Parathyroid adenoma (tissue), 2 donors: ENCODE data around the gene CYB5D1.

Experiments used
- H2AFZ ChIP-seq: fragments of 300-600 bp; sonication (generic); one replicate; pipeline ENCODE4 v1.7.0; 2017; ENCODE audit warnings: antibody characterized with exemption, mild to moderate bottlenecking
- H3K27ac ChIP-seq: fragments of 300-600 bp; sonication (generic); one replicate; pipeline ENCODE4 v1.7.0; 2017
- H3K27me3 ChIP-seq: fragments of 300-600 bp; sonication (generic); one replicate; pipeline ENCODE4 v1.7.0; 2017; ENCODE audit warnings: low read length; ENCODE audit not compliant: control insufficient read depth, insufficient read depth
- H3K36me3 ChIP-seq: fragments of 300-600 bp; sonication (generic); one replicate; pipeline ENCODE4 v1.7.0; 2017; ENCODE audit warnings: low read length; ENCODE audit not compliant: control insufficient read depth, insufficient read depth
- H3K4me1 ChIP-seq: fragments of 300-600 bp; sonication (generic); one replicate; pipeline ENCODE4 v1.7.0; 2017; ENCODE audit warnings: control low read depth
- H3K4me2 ChIP-seq: fragments of 300-600 bp; sonication (generic); one replicate; pipeline ENCODE4 v1.7.0; 2017; ENCODE audit warnings: low read length
- H3K4me3 ChIP-seq: fragments of 300-600 bp; sonication (generic); one replicate; pipeline ENCODE4 v1.7.0; 2017; ENCODE audit warnings: low read depth, low read length
- H3K79me2 ChIP-seq: fragments of 300-600 bp; sonication (generic); one replicate; pipeline ENCODE4 v1.7.0; 2017; ENCODE audit warnings: control low read depth
- H3K9ac ChIP-seq: fragments of 300-600 bp; sonication (generic); one replicate; pipeline ENCODE4 v1.7.0; 2017; ENCODE audit warnings: mild to moderate bottlenecking
- H3K9me3 ChIP-seq: fragments of 300-600 bp; sonication (generic); one replicate; pipeline ENCODE4 v1.7.0; 2017; ENCODE audit warnings: low read length; ENCODE audit not compliant: control insufficient read depth
- TF ChIP-seq, protein P1 (sequence below): fragments of 300-600 bp; sonication (generic); IDR thresholded peaks from one replicate; pipeline ENCODE4 v1.7.0; 2017; ENCODE audit warnings: antibody characterized with exemption, mild to moderate bottlenecking
- donor health status: primary hyperparathyroidism.

The CYB5D1 gene

DNA sequence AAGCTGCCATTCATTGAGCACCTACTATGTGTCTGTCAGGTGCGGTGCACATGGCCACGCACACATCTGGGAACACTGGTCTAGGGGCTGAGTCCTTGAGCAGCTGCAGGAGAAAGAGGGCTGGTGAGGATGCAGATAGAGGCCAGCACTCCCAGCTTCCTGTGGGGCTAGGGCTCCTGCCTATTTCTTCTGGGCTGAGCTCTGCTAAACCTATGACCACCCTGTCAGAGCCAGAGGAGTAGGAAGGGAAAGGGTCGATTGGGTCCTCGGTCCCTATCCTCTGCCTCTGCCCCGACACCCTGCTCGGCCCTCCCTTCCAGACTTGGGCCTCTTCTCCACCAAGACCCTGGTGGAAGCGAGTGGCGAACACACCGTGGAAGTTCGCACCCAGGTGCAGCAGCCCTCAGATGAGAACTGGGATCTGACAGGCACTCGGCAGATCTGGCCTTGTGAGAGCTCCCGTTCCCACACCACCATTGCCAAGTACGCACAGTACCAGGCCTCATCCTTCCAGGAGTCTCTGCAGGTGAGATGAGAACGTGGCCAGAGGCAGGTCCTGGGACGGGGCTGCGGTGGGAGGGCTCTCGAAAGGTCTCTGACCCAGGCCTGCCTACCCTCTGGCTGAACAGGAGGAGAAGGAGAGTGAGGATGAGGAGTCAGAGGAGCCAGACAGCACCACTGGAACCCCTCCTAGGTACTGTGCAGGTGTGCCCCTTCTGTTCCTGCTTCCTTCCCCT, 6.9 kb upstream of the CYB5D1 start:
- Histone ChIP-seq H3K9ac (no peak overlapping the region), H3K4me2 (peak overlapping the region; percentile 66), H2AFZ (no peak overlapping the region), H3K27ac (no peak overlapping the region), H3K36me3 (no peaks in the 10 kb centered on the region), H3K4me3 (peak overlapping the region; percentile 29), H3K27me3 (no peaks in the 10 kb centered on the region), H3K79me2 (no peaks in the 10 kb centered on the region), H3K9me3 (no peaks in the 10 kb centered on the region), H3K4me1 (peaks cover 7% of the 10 kb centered on the region)
- TF ChIP-seq, protein P1, sequence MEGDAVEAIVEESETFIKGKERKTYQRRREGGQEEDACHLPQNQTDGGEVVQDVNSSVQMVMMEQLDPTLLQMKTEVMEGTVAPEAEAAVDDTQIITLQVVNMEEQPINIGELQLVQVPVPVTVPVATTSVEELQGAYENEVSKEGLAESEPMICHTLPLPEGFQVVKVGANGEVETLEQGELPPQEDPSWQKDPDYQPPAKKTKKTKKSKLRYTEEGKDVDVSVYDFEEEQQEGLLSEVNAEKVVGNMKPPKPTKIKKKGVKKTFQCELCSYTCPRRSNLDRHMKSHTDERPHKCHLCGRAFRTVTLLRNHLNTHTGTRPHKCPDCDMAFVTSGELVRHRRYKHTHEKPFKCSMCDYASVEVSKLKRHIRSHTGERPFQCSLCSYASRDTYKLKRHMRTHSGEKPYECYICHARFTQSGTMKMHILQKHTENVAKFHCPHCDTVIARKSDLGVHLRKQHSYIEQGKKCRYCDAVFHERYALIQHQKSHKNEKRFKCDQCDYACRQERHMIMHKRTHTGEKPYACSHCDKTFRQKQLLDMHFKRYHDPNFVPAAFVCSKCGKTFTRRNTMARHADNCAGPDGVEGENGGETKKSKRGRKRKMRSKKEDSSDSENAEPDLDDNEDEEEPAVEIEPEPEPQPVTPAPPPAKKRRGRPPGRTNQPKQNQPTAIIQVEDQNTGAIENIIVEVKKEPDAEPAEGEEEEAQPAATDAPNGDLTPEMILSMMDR: no peak

DNA sequence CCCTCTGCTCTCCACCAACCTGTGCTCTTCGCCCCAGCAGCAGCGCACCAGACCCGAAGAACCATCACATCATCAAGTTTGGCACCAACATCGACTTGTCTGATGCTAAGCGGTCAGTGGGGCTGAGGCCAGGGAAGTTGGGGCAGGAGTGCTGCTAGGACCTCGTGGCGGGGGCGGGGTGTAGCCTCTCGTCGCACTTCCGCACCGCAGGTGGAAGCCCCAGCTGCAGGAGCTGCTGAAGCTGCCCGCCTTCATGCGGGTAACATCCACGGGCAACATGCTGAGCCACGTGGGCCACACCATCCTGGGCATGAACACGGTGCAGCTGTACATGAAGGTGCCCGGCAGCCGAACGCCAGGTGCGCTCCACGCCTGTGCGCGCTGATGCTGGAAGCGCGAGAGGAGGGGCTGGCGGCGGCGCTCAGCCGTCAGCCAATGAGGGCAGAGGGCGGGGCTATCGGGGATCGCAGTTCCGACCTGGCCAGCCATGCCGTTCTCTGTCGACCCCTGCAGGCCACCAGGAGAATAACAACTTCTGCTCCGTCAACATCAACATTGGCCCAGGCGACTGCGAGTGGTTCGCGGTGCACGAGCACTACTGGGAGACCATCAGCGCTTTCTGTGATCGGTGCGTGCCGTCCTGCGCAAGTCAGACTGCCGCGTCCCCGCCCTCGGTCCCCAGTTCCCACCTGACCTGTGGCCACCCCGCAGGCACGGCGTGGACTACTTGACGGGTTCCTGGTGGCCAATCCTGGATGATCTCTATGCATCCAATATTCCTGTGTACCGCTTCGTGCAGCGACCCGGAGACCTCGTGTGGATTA, 6.2 kb upstream of the CYB5D1 start:
- Histone ChIP-seq H3K4me1 (peaks cover 15% of the 10 kb centered on the region), H3K27me3 (no peaks in the 10 kb centered on the region), H3K4me3 (peak overlapping the region; percentile 29), H3K9me3 (no peaks in the 10 kb centered on the region), H3K79me2 (no peaks in the 10 kb centered on the region), H3K4me2 (peak overlapping the region; percentile 66), H3K27ac (peak overlapping the region; percentile 16), H3K9ac (no peak overlapping the region), H2AFZ (no peak overlapping the region), H3K36me3 (no peaks in the 10 kb centered on the region)
- TF ChIP-seq, protein P1: peak; percentile 100

DNA sequence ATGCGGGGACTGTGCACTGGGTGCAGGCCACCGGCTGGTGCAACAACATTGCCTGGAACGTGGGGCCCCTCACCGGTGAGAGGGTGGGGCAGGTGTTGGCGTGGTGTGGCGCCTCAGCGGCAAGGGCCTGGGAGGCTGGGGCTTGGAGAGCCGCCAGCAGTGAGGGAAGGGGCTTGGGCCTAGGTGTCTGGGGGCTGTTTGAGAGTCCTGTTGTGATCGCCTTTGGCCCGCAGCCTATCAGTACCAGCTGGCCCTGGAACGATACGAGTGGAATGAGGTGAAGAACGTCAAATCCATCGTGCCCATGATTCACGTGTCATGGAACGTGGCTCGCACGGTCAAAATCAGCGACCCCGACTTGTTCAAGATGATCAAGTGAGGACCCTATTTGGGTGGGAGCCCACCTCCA, 5.5 kb upstream of the CYB5D1 start:
- H3K4me3 ChIP-seq: no peak overlapping the region
- H3K36me3 ChIP-seq: no peaks in the 10 kb centered on the region

DNA sequence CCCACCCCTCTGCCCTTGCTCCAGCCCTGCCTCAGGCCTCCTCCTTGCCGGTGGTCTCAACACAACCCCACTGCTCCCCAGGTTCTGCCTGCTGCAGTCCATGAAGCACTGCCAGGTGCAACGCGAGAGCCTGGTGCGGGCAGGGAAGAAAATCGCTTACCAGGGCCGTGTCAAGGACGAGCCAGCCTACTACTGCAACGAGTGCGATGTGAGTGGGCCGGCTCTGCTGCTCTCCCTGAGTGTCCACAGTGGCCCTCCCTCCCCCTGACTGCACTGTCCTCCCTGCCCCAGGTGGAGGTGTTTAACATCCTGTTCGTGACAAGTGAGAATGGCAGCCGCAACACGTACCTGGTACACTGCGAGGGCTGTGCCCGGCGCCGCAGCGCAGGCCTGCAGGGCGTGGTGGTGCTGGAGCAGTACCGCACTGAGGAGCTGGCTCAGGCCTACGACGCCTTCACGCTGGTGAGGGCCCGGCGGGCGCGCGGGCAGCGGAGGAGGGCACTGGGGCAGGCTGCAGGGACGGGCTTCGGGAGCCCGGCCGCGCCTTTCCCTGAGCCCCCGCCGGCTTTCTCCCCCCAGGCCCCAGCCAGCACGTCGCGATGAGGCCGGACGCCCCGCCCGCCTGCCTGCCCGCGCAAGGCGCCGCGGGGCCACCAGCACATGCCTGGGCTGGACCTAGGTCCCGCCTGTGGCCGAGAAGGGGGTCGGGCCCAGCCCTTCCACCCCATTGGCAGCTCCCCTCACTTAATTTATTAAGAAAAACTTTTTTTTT, 4.7 kb upstream of the CYB5D1 start:
- no peak overlapping the region for H2AFZ ChIP-seq
- no peaks in the 10 kb centered on the region for H3K79me2 ChIP-seq
- H3K9ac ChIP-seq: no peak overlapping the region
- no peaks in the 10 kb centered on the region for H3K9me3 ChIP-seq
- no peaks in the 10 kb centered on the region for H3K27me3 ChIP-seq
- TF ChIP-seq, protein P1: no peak
- no peak overlapping the region for H3K4me3 ChIP-seq
- H3K4me2 ChIP-seq: no peak overlapping the region
- H3K4me1 ChIP-seq: peaks cover 15% of the 10 kb centered on the region
- no peaks in the 10 kb centered on the region for H3K36me3 ChIP-seq
- H3K27ac ChIP-seq: no peak overlapping the region

More for the DNA sequence above, 5.5 kb upstream of the CYB5D1 start:
- H3K9ac ChIP-seq: no peak overlapping the region
- peaks cover 15% of the 10 kb centered on the region for H3K4me1 ChIP-seq
- H3K27me3 ChIP-seq: no peaks in the 10 kb centered on the region
- H3K4me2 ChIP-seq: peak overlapping the region; percentile 66
- H3K9me3 ChIP-seq: no peaks in the 10 kb centered on the region
- TF ChIP-seq, protein P1: no peak
- H3K79me2 ChIP-seq: no peaks in the 10 kb centered on the region
- no peak overlapping the region for H2AFZ ChIP-seq
- H3K27ac ChIP-seq: peak overlapping the region; percentile 16
